OCI-LY3 (cell line): Measurements from ENCODE around the gene MPZL1.

Experiments used
- EZH2phosphoT487 ChIP-seq: fragments of 200-600 bp; shearing (Covaris generic); IDR thresholded peaks from 2 replicates; pipeline ENCODE4 v1.6.1; 2018; ENCODE audit warnings: antibody characterized with exemption, mixed run types, low read depth
- TF ChIP-seq, protein P1 (sequence below): fragments of 200-600, 300-600 bp; sonication (generic); IDR thresholded peaks from 2 replicates; pipeline ENCODE4 v1.5.1; 2014; ENCODE audit warnings: antibody characterized with exemption, low read length, low read depth

DNA sequence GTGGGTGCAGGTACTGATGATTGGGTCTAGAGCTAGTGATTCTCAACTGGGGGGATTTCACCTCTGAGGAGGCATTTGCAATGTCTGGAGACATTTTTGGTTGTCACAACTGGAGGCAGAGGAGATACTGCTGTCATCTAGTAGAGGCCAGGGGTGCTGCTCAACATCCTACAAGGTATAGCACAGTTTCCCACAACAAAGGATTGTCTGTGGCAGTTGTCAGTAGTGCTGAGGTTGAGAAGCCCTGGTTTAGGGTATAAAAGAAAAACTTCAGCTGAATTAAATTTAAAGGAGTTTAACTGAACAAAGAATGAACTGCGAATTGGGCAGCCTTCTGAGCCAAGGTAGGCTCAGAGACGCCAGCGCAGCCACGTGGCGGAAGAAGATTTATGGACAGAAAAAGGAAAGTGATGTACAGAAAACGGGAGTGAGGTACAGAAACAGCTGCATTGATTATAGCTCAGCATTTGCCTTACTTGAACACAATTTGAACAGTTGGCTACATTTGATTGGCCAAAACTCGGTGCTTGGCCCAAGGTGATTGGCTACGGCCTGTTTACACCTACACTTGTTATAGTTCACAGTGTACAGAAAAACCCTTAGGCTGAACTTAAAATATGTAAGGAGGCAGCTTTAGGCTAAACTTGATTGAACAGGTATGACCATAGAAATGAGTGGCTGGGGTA lies 40.4 kb downstream of the MPZL1 start:
- TF ChIP-seq, protein P1, sequence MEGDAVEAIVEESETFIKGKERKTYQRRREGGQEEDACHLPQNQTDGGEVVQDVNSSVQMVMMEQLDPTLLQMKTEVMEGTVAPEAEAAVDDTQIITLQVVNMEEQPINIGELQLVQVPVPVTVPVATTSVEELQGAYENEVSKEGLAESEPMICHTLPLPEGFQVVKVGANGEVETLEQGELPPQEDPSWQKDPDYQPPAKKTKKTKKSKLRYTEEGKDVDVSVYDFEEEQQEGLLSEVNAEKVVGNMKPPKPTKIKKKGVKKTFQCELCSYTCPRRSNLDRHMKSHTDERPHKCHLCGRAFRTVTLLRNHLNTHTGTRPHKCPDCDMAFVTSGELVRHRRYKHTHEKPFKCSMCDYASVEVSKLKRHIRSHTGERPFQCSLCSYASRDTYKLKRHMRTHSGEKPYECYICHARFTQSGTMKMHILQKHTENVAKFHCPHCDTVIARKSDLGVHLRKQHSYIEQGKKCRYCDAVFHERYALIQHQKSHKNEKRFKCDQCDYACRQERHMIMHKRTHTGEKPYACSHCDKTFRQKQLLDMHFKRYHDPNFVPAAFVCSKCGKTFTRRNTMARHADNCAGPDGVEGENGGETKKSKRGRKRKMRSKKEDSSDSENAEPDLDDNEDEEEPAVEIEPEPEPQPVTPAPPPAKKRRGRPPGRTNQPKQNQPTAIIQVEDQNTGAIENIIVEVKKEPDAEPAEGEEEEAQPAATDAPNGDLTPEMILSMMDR: no peak
- TF ChIP-seq EZH2phosphoT487: no peak
